Measurements from ENCODE around the gene TRIM25.

The TRIM25 gene

GRCh38 chr17:56861899-56862298, 52.0 kb downstream of the TRIM25 start:
- Histone ChIP-seq H3K36me3 (replicated peaks in 1 of 2; ENCODE audit: control insufficient read depth in 2 of 2, insufficient read depth in 2 of 2, low read length in 2 of 2) (peaks cover 0 to 10% of the 10 kb centered on the region in 2 donors), H2BK120ac (ENCODE audit: low read depth, low read length) (no peak overlapping the region), H2BK12ac (ENCODE audit: low read length) (no peak overlapping the region), H2AFZ (ENCODE audit: low read length) (no peak overlapping the region), H3K14ac (ENCODE audit: low read length) (no peak overlapping the region), H3K18ac (ENCODE audit: low read length) (no peak overlapping the region), H2AK5ac (ENCODE audit: low read depth, low read length) (no peak overlapping the region), H4K8ac (ENCODE audit: low read depth, low read length) (no peak overlapping the region), H3K27me3 (ENCODE audit: control insufficient read depth in 3 of 3, insufficient read depth in 3 of 3, low read depth in 1 of 3, low read length in 3 of 3) (no peaks in the 10 kb centered on the region), H3K9me3 (replicated peaks in 1 of 2; ENCODE audit: control insufficient read depth in 2 of 2, insufficient read depth in 1 of 2, low read depth in 1 of 2, low read length in 2 of 2) (no peaks in the 10 kb centered on the region), H3K23ac (ENCODE audit: low read depth, low read length, poor library complexity) (no peak overlapping the region), H3K9ac (ENCODE audit: low read depth, low read length, poor library complexity) (no peak overlapping the region), H3K4me3 (ENCODE audit: low read length in 2 of 2) (no peak overlapping the region), H3K4ac (ENCODE audit: low read length) (no peak overlapping the region), H3K27ac (replicated peaks; ENCODE audit: low read length) (no peak overlapping the region), H4K91ac (ENCODE audit: low read depth, low read length, poor library complexity) (no peak overlapping the region), H2BK15ac (ENCODE audit: low read length) (no peak overlapping the region), H3K4me1 (ENCODE audit: control insufficient read depth in 2 of 2, insufficient read depth in 1 of 2, low read depth in 1 of 2, low read length in 2 of 2) (peaks cover 0 to 2% of the 10 kb centered on the region in 2 donors), H3K4me2 (ENCODE audit: insufficient read depth, low read length, poor library complexity, severe bottlenecking) (no peak overlapping the region), H2BK5ac (ENCODE audit: low read length) (no peak overlapping the region), H3K79me1 (ENCODE audit: low read depth, low read length) (no peaks in the 10 kb centered on the region)
- no peak for DNase-seq (ENCODE audit: low spot score)
- no CpG with 5 or more reads among the region's 3 CpGs for WGBS, 2 donors (ENCODE audit: extremely low coverage in 2 of 2, insufficient read length in 2 of 2, insufficient replicate concordance in 1 of 2)

- Histone ChIP-seq H3K4me2 (ENCODE audit: insufficient read depth, low read length, poor library complexity, severe bottlenecking) (no peak overlapping the region), H2AK5ac (ENCODE audit: low read depth, low read length) (no peak overlapping the region), H2BK120ac (ENCODE audit: low read depth, low read length) (no peak overlapping the region), H3K79me1 (ENCODE audit: low read depth, low read length) (no peaks in the 10 kb centered on the region), H3K4me3 (ENCODE audit: low read length in 2 of 2) (no peak overlapping the region), H4K91ac (ENCODE audit: low read depth, low read length, poor library complexity) (no peak overlapping the region), H2BK15ac (ENCODE audit: low read length) (no peak overlapping the region), H3K9me3 (replicated peaks in 1 of 2; ENCODE audit: control insufficient read depth in 2 of 2, insufficient read depth in 1 of 2, low read depth in 1 of 2, low read length in 2 of 2) (no peaks in the 10 kb centered on the region), H3K4ac (ENCODE audit: low read length) (no peak overlapping the region), H3K9ac (ENCODE audit: low read depth, low read length, poor library complexity) (no peak overlapping the region), H3K23ac (ENCODE audit: low read depth, low read length, poor library complexity) (no peak overlapping the region), H2BK5ac (ENCODE audit: low read length) (no peak overlapping the region), H3K14ac (ENCODE audit: low read length) (no peak overlapping the region), H2AFZ (ENCODE audit: low read length) (no peak overlapping the region), H3K4me1 (ENCODE audit: control insufficient read depth in 2 of 2, insufficient read depth in 1 of 2, low read depth in 1 of 2, low read length in 2 of 2) (no peaks in the 10 kb centered on the region), H4K8ac (ENCODE audit: low read depth, low read length) (no peak overlapping the region), H3K36me3 (replicated peaks in 1 of 2; ENCODE audit: control insufficient read depth in 2 of 2, insufficient read depth in 2 of 2, low read length in 2 of 2) (peaks cover 0 to 16% of the 10 kb centered on the region in 2 donors), H3K18ac (ENCODE audit: low read length) (no peak overlapping the region), H2BK12ac (ENCODE audit: low read length) (no peak overlapping the region), H3K27me3 (ENCODE audit: control insufficient read depth in 3 of 3, insufficient read depth in 3 of 3, low read depth in 1 of 3, low read length in 3 of 3) (no peaks in the 10 kb centered on the region), H3K27ac (replicated peaks; ENCODE audit: low read length) (no peak overlapping the region)
- no CpG with 5 or more reads among the region's 3 CpGs for WGBS, 2 donors (ENCODE audit: extremely low coverage in 2 of 2, insufficient read length in 2 of 2, insufficient replicate concordance in 1 of 2)
- no peak for DNase-seq (ENCODE audit: low spot score)
These were observed 62.8 kb downstream of the TRIM25 start for GRCh38 chr17:56851008-56851407.

- Histone ChIP-seq H3K4ac (ENCODE audit: low read length) (no peak overlapping the region), H2BK15ac (ENCODE audit: low read length) (no peak overlapping the region)
- WGBS, 2 donors (ENCODE audit: extremely low coverage in 2 of 2, insufficient read length in 2 of 2, insufficient replicate concordance in 1 of 2), result no CpG with 5 or more reads among the region's 2 CpGs
These were observed 63.3 kb downstream of the TRIM25 start for GRCh38 chr17:56850591-56850990.

GRCh38 chr17:56849131-56849530, 64.7 kb downstream of the TRIM25 start:
- H2BK5ac ChIP-seq (ENCODE audit: low read length), result no peak overlapping the region
- DNase-seq (ENCODE audit: low spot score), result no peak
- no peak overlapping the region for H3K14ac ChIP-seq (ENCODE audit: low read length)
- peaks cover 0 to 18% of the 10 kb centered on the region in 2 donors for H3K36me3 ChIP-seq (replicated peaks in 1 of 2; ENCODE audit: control insufficient read depth in 2 of 2, insufficient read depth in 2 of 2, low read length in 2 of 2)
- H3K9ac ChIP-seq (ENCODE audit: low read depth, low read length, poor library complexity), result no peak overlapping the region
- no peak overlapping the region for H3K27ac ChIP-seq (replicated peaks; ENCODE audit: low read length)
- no peak overlapping the region for H2BK120ac ChIP-seq (ENCODE audit: low read depth, low read length)
- no CpG with 5 or more reads among the region's 3 CpGs for WGBS, 2 donors (ENCODE audit: extremely low coverage in 2 of 2, insufficient read length in 2 of 2, insufficient replicate concordance in 1 of 2)
- H3K79me1 ChIP-seq (ENCODE audit: low read depth, low read length), result no peaks in the 10 kb centered on the region
- H2BK15ac ChIP-seq (ENCODE audit: low read length), result no peak overlapping the region
- no peak overlapping the region for H3K4me2 ChIP-seq (ENCODE audit: insufficient read depth, low read length, poor library complexity, severe bottlenecking)
- H3K23ac ChIP-seq (ENCODE audit: low read depth, low read length, poor library complexity), result no peak overlapping the region
- no peaks in the 10 kb centered on the region for H3K27me3 ChIP-seq (ENCODE audit: control insufficient read depth in 3 of 3, insufficient read depth in 3 of 3, low read depth in 1 of 3, low read length in 3 of 3)
- H3K4me3 ChIP-seq (ENCODE audit: low read length in 2 of 2), result no peak overlapping the region
- H4K8ac ChIP-seq (ENCODE audit: low read depth, low read length), result no peak overlapping the region
- no peak overlapping the region for H2AFZ ChIP-seq (ENCODE audit: low read length)
- no peak overlapping the region for H2AK5ac ChIP-seq (ENCODE audit: low read depth, low read length)
- H3K4ac ChIP-seq (ENCODE audit: low read length), result no peak overlapping the region
- H4K91ac ChIP-seq (ENCODE audit: low read depth, low read length, poor library complexity), result no peak overlapping the region
- H3K18ac ChIP-seq (ENCODE audit: low read length), result no peak overlapping the region
- no peaks in the 10 kb centered on the region for H3K4me1 ChIP-seq (ENCODE audit: control insufficient read depth in 2 of 2, insufficient read depth in 1 of 2, low read depth in 1 of 2, low read length in 2 of 2)
- no peak overlapping the region for H2BK12ac ChIP-seq (ENCODE audit: low read length)
- no peaks in the 10 kb centered on the region for H3K9me3 ChIP-seq (replicated peaks in 1 of 2; ENCODE audit: control insufficient read depth in 2 of 2, insufficient read depth in 1 of 2, low read depth in 1 of 2, low read length in 2 of 2)

More at GRCh38 chr17:56850591-56850990, 63.3 kb downstream of the TRIM25 start:
- H3K4me2 ChIP-seq (ENCODE audit: insufficient read depth, low read length, poor library complexity, severe bottlenecking), result no peak overlapping the region
- H2AK5ac ChIP-seq (ENCODE audit: low read depth, low read length), result no peak overlapping the region
- no peak overlapping the region for H3K9ac ChIP-seq (ENCODE audit: low read depth, low read length, poor library complexity)
- no peaks in the 10 kb centered on the region for H3K79me1 ChIP-seq (ENCODE audit: low read depth, low read length)
- H4K8ac ChIP-seq (ENCODE audit: low read depth, low read length), result no peak overlapping the region
- H3K27me3 ChIP-seq (ENCODE audit: control insufficient read depth in 3 of 3, insufficient read depth in 3 of 3, low read depth in 1 of 3, low read length in 3 of 3), result no peaks in the 10 kb centered on the region
- H2AFZ ChIP-seq (ENCODE audit: low read length), result no peak overlapping the region
- H3K4me3 ChIP-seq (ENCODE audit: low read length in 2 of 2), result no peak overlapping the region
- no peak for DNase-seq (ENCODE audit: low spot score)
- H2BK12ac ChIP-seq (ENCODE audit: low read length), result no peak overlapping the region
- H3K4me1 ChIP-seq (ENCODE audit: control insufficient read depth in 2 of 2, insufficient read depth in 1 of 2, low read depth in 1 of 2, low read length in 2 of 2), result no peaks in the 10 kb centered on the region
- H3K23ac ChIP-seq (ENCODE audit: low read depth, low read length, poor library complexity), result no peak overlapping the region
- H3K9me3 ChIP-seq (replicated peaks in 1 of 2; ENCODE audit: control insufficient read depth in 2 of 2, insufficient read depth in 1 of 2, low read depth in 1 of 2, low read length in 2 of 2), result no peaks in the 10 kb centered on the region
- H2BK120ac ChIP-seq (ENCODE audit: low read depth, low read length), result no peak overlapping the region
- no peak overlapping the region for H3K18ac ChIP-seq (ENCODE audit: low read length)
- no peak overlapping the region for H3K27ac ChIP-seq (replicated peaks; ENCODE audit: low read length)
- no peak overlapping the region for H4K91ac ChIP-seq (ENCODE audit: low read depth, low read length, poor library complexity)
- H3K36me3 ChIP-seq (replicated peaks in 1 of 2; ENCODE audit: control insufficient read depth in 2 of 2, insufficient read depth in 2 of 2, low read length in 2 of 2), result peaks cover 0 to 18% of the 10 kb centered on the region in 2 donors
- no peak overlapping the region for H3K14ac ChIP-seq (ENCODE audit: low read length)
- no peak overlapping the region for H2BK5ac ChIP-seq (ENCODE audit: low read length)
